B cell (primary cell): ENCODE results near the gene TTK. TPM values are rescaled to one million over a fixed set of nuclear protein-coding genes. Genes with fewer than 3 reads are reported as not detected.

Experiments used
- ATAC-seq: fragments of 200-7000 bp; cut with Tn5 transposase; one replicate; pipeline ENCODE4 v1.10.0; 2021; ENCODE audit warnings: low read depth, mild to moderate bottlenecking, moderate number of reproducible peaks, moderate library complexity
- CTCF ChIA-PET: fragments of 350-600 bp; sonication (Branson Sonifier 250); formaldehyde crosslinking; loops from one replicate; lab custom pipeline; 2021; ENCODE audit warnings: antibody characterized with exemption, inconsistent platforms; lab: Charles Lee
- POLR2A ChIA-PET: fragments of 350-600 bp; sonication (Branson Sonifier 250); formaldehyde crosslinking; loops from one replicate; lab custom pipeline; 2021; ENCODE audit warnings: antibody characterized with exemption; lab: Charles Lee
- DNase-seq: peaks from one replicate; pipeline ENCODE4 v3.0.0; 2013
- H2AFZ ChIP-seq: 2 replicates; pipeline ENCODE4 v1.6.1; 2012; ENCODE audit warnings: mild to moderate bottlenecking, low read depth, low read length; ENCODE audit not compliant: insufficient read depth, poor library complexity, severe bottlenecking
- H3K27ac ChIP-seq, 2 donors: 1 replicate in 1 of 2; 2 replicates in 1 of 2; pipeline ENCODE4 v1.5.1; 2012 to 2013; ENCODE audit warnings: low read length in 2 of 2, mild to moderate bottlenecking in 2 of 2, moderate library complexity in 1 of 2
- H3K27me3 ChIP-seq, 4 experiments: fragments of 200-600 bp in 1 of 4; sonication (generic) in 1 of 4; replicated peaks in 1 of 4; 1 replicate in 2 of 4; 2 replicates in 2 of 4; pipeline versions ENCODE4 v1.6.1 to v1.7.0; 2013 to 2016; ENCODE audit warnings: low read length in 3 of 4, mild to moderate bottlenecking in 2 of 4, mixed read lengths in 1 of 4, moderate library complexity in 1 of 4; ENCODE audit not compliant: insufficient read depth in 4 of 4, control insufficient read depth in 3 of 4; ENCODE audit errors: control extremely low read depth in 1 of 4
- H3K36me3 ChIP-seq, 2 experiments: replicated peaks in 1 of 2; 1 replicate in 1 of 2; 2 replicates in 1 of 2; pipeline versions ENCODE4 v1.6.1 to v1.7.1; 2013; ENCODE audit warnings: low read length in 1 of 2; ENCODE audit not compliant: insufficient read depth in 2 of 2, control insufficient read depth in 1 of 2; ENCODE audit errors: control extremely low read depth in 1 of 2, extremely low read depth in 1 of 2
- H3K4me1 ChIP-seq, 2 donors: fragments of 200-600 bp in 1 of 2; sonication (generic) in 1 of 2; 1 replicate in 1 of 2; 2 replicates in 1 of 2; pipeline versions ENCODE4 v1.5.1 to v1.6.1; 2013 to 2017; ENCODE audit warnings: low read length in 2 of 2; ENCODE audit not compliant: control insufficient read depth in 2 of 2, insufficient read depth in 2 of 2
- H3K4me2 ChIP-seq: replicated peaks from 2 replicates; pipeline ENCODE3; 2012; ENCODE audit warnings: mild to moderate bottlenecking, low read depth, low read length; ENCODE audit not compliant: poor library complexity, severe bottlenecking
- H3K4me3 ChIP-seq, 5 experiments: fragments of 200-600 bp in 1 of 5; sonication (generic) in 1 of 5; 1 replicate in 3 of 5; 2 replicates in 2 of 5; pipeline versions ENCODE4 v1.5.1 to v1.7.0; 2011 to 2016; ENCODE audit warnings: low read length in 4 of 5, mild to moderate bottlenecking in 4 of 5, low read depth in 2 of 5, control low read depth in 1 of 5, moderate library complexity in 1 of 5; ENCODE audit not compliant: insufficient read depth in 1 of 5; ENCODE audit errors: control extremely low read depth in 1 of 5, extremely low read depth in 1 of 5
- H3K79me2 ChIP-seq: fragments of 200-600 bp; sonication (generic); one replicate; pipeline ENCODE4 v1.6.0; 2016; ENCODE audit warnings: low read length; ENCODE audit not compliant: control insufficient read depth, insufficient read depth
- H3K9ac ChIP-seq: fragments of 200-600 bp; sonication (generic); 2 replicates; pipeline ENCODE4 v1.6.1; 2017; ENCODE audit warnings: mild to moderate bottlenecking, low read length, moderate library complexity
- H3K9me3 ChIP-seq, 3 donors: one replicate each; pipeline versions ENCODE4 v1.6.1 to v1.7.1; 2013; ENCODE audit warnings: low read length in 2 of 3; ENCODE audit not compliant: control insufficient read depth in 2 of 3, insufficient read depth in 1 of 3; ENCODE audit errors: control extremely low read depth in 1 of 3
- H4K20me1 ChIP-seq: 2 replicates; pipeline ENCODE4 v1.6.0; 2012; ENCODE audit warnings: mild to moderate bottlenecking, low read length; ENCODE audit not compliant: insufficient read depth, control insufficient read depth, poor library complexity, severe bottlenecking
- H3K27ac Mint-ChIP-seq: one replicate; pipeline ENCODE4 v1.8.0; 2021; ENCODE audit warnings: mixed read lengths
- H3K27me3 Mint-ChIP-seq: one replicate; pipeline ENCODE4 v1.8.0; 2021; ENCODE audit warnings: mixed read lengths
- H3K4me1 Mint-ChIP-seq: one replicate; pipeline ENCODE4 v1.8.0; 2021; ENCODE audit warnings: mixed read lengths
- H3K4me3 Mint-ChIP-seq: one replicate; pipeline ENCODE4 v1.8.0; 2021; ENCODE audit warnings: mixed read lengths
- H3K9me3 Mint-ChIP-seq: one replicate; pipeline ENCODE4 v1.8.0; 2022; ENCODE audit warnings: mixed read lengths; ENCODE audit not compliant: insufficient read depth
- EZH2 ChIP-seq: IDR thresholded peaks from 2 replicates; pipeline ENCODE4 v1.6.1; 2012; ENCODE audit warnings: borderline replicate concordance, low read depth, mild to moderate bottlenecking, moderate library complexity, low read length; ENCODE audit not compliant: insufficient read depth, poor library complexity, severe bottlenecking
- WGBS: methylation state at CpG from one replicate; pipeline ENCODE4 v1.1.5; 2013; ENCODE audit warnings: missing lambda C conversion rate; ENCODE audit not compliant: insufficient coverage; 5-methylcytosine and 5-hydroxymethylcytosine counted together
- intact Hi-C: fragments of 100-400 bp; cut with micrococcal nuclease; formaldehyde crosslinking; loops from one replicate; pipeline ENCODE4 v1.10.0; 2022
- polyA plus RNA-seq: library from polyadenylated mRNA; depleted of rRNA; stranded (reverse); fragments of >200 nt; gene quantifications from 2 replicates; pipeline ENCODE4 v1.2.3, GENCODE V29; 2012
- total RNA-seq, 2 donors: library from RNA; stranded (reverse); fragments of 120-200 nt in 1 of 2; gene quantifications; 1 replicate in 1 of 2; 2 replicates in 1 of 2; pipeline versions ENCODE4 v1.2.3 to v1.2.4, GENCODE V29; 2013 to 2022
- TF ChIP-seq, protein P1 (sequence below): fragments of 200-600 bp; IDR thresholded peaks from one replicate; pipeline ENCODE4 v1.8.0; 2022; ENCODE audit warnings: antibody characterized with exemption, mild to moderate bottlenecking

The TTK gene
- total and polyA plus RNA-seq, 2 donors (not counting 1 experiment from before 2014, with no cell fraction given) = 0.25 to 0.84 TPM

- no peaks in the 10 kb centered on the region for H3K9me3 ChIP-seq
- no peak overlapping the region for H3K27ac Mint-ChIP-seq
- H3K79me2 ChIP-seq = no peaks in the 10 kb centered on the region
- H3K9ac ChIP-seq = no peak overlapping the region
- intact Hi-C loops = no loop called here
- no peaks in the 10 kb centered on the region for H3K9me3 Mint-ChIP-seq
- DNase-seq (no peak), ATAC-seq (no peak)
- peaks cover 0 to 2% of the 10 kb centered on the region in 2 experiments for H3K36me3 ChIP-seq
- no peak overlapping the region for H3K27ac ChIP-seq
- no peak overlapping the region for H3K4me3 ChIP-seq
- H3K4me1 ChIP-seq = no peaks in the 10 kb centered on the region
- H3K4me2 ChIP-seq = no peak overlapping the region
- no CpG with 5 or more reads among the region's 4 CpGs for WGBS
- H3K4me3 Mint-ChIP-seq = no peak overlapping the region
- CTCF ChIA-PET = no interaction called here
- no peaks in the 10 kb centered on the region for H4K20me1 ChIP-seq
- H3K27me3 ChIP-seq = no peaks in the 10 kb centered on the region
- no peak overlapping the region for H2AFZ ChIP-seq
- no peaks in the 10 kb centered on the region for H3K4me1 Mint-ChIP-seq
- no peak for TF ChIP-seq EZH2
- TF ChIP-seq, protein P1, sequence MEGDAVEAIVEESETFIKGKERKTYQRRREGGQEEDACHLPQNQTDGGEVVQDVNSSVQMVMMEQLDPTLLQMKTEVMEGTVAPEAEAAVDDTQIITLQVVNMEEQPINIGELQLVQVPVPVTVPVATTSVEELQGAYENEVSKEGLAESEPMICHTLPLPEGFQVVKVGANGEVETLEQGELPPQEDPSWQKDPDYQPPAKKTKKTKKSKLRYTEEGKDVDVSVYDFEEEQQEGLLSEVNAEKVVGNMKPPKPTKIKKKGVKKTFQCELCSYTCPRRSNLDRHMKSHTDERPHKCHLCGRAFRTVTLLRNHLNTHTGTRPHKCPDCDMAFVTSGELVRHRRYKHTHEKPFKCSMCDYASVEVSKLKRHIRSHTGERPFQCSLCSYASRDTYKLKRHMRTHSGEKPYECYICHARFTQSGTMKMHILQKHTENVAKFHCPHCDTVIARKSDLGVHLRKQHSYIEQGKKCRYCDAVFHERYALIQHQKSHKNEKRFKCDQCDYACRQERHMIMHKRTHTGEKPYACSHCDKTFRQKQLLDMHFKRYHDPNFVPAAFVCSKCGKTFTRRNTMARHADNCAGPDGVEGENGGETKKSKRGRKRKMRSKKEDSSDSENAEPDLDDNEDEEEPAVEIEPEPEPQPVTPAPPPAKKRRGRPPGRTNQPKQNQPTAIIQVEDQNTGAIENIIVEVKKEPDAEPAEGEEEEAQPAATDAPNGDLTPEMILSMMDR = no peak
- H3K27me3 Mint-ChIP-seq = no peaks in the 10 kb centered on the region
- POLR2A ChIA-PET = no interaction called here
These were observed 18.4 kb downstream of the TTK start for GRCh38 chr6:80022803-80023202.

DNA sequence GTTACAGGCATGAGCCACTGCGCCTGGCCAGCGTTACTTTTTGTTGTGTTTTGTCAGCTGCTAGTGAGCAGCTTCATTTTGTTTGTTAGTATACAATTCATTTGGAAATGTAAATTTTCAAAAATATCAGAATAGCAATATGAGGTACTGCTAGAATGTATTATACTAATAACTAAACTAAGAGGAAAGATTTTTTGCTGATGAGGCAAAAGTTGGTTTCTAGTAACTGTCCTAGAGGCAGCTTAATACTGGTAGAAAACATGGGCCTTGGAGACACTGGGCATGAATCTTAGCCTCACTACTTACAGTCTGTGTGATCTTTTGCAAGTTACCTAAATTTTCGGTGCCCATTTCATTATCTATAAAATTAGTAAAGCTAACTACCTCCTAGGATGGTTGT is 24.1 kb downstream of the TTK start:
- peaks cover 0 to 3% of the 10 kb centered on the region in 2 experiments for H3K36me3 ChIP-seq
- H3K27ac Mint-ChIP-seq = no peak overlapping the region
- TF ChIP-seq, protein P1 = no peak
- TF ChIP-seq EZH2 = no peak
- no peak overlapping the region for H3K27ac ChIP-seq
- WGBS = no CpG with 5 or more reads among the region's 3 CpGs
- DNase-seq = no peak
- intact Hi-C loops = no loop called here
- no peaks in the 10 kb centered on the region for H3K4me1 ChIP-seq
- no peak overlapping the region for H3K4me3 ChIP-seq
- CTCF ChIA-PET = no interaction called here
- no peaks in the 10 kb centered on the region for H4K20me1 ChIP-seq
- H2AFZ ChIP-seq = no peak overlapping the region
- H3K27me3 Mint-ChIP-seq = no peaks in the 10 kb centered on the region
- H3K79me2 ChIP-seq = no peaks in the 10 kb centered on the region
- ATAC-seq = no peak
- H3K4me1 Mint-ChIP-seq = no peaks in the 10 kb centered on the region
- H3K9me3 ChIP-seq = no peaks in the 10 kb centered on the region
- no peaks in the 10 kb centered on the region for H3K27me3 ChIP-seq
- no peak overlapping the region for H3K4me3 Mint-ChIP-seq
- H3K9ac ChIP-seq = no peak overlapping the region
- H3K9me3 Mint-ChIP-seq = no peaks in the 10 kb centered on the region
- no peak overlapping the region for H3K4me2 ChIP-seq
- POLR2A ChIA-PET = no interaction called here
